MCF 10A (cell line): ENCODE results near the gene VCAN. TPM values are rescaled to one million over a fixed set of nuclear protein-coding genes. Genes with fewer than 3 reads are reported as not detected.

ENCODE experiments used
- BruUV-seq: library from RNA; stranded (reverse); fragments of 400-500 nt; replicated peaks from 2 replicates; lab custom pipeline; 2021; lab: Mats Ljungman, UMichigan
- CTCF ChIA-PET: fragments of 300-600 bp; sonication (Branson Sonifier 250); formaldehyde crosslinking; extraction: SDS; loops from one replicate; lab custom pipeline; 2021; ENCODE audit warnings: antibody characterized with exemption, inconsistent platforms; lab: Yijun Ruan, JAX
- POLR2A ChIA-PET: fragments of 300-600, 350-650 bp; sonication (Branson Sonifier 250); formaldehyde crosslinking; extraction: SDS; loops from one replicate; lab custom pipeline; 2020; ENCODE audit warnings: antibody characterized with exemption, inconsistent platforms; lab: Yijun Ruan, JAX
- DNase-seq: peaks from one replicate; pipeline ENCODE4 v3.0.0-alpha.2; 2018; ENCODE audit not compliant: unreplicated experiment
- H3K27ac Mint-ChIP-seq: one replicate; pipeline ENCODE4 v1.8.0; 2022; ENCODE audit warnings: mild to moderate bottlenecking, low read depth, mixed read lengths; ENCODE audit not compliant: unreplicated experiment
- H3K27me3 Mint-ChIP-seq: one replicate; pipeline ENCODE4 v1.8.0; 2022; ENCODE audit warnings: mixed read lengths; ENCODE audit not compliant: insufficient read depth, unreplicated experiment
- H3K36me3 Mint-ChIP-seq: one replicate; pipeline ENCODE4 v1.8.0; 2022; ENCODE audit warnings: mild to moderate bottlenecking, moderate library complexity, mixed read lengths; ENCODE audit not compliant: insufficient read depth, unreplicated experiment
- H3K4me1 Mint-ChIP-seq: one replicate; pipeline ENCODE4 v1.8.0; 2022; ENCODE audit warnings: mixed read lengths; ENCODE audit not compliant: insufficient read depth, unreplicated experiment
- H3K4me3 Mint-ChIP-seq: one replicate; pipeline ENCODE4 v1.8.0; 2022; ENCODE audit warnings: mild to moderate bottlenecking, moderate library complexity, mixed read lengths; ENCODE audit not compliant: unreplicated experiment
- H3K9me3 Mint-ChIP-seq: one replicate; pipeline ENCODE4 v1.8.0; 2022; ENCODE audit warnings: mixed read lengths; ENCODE audit not compliant: unreplicated experiment
- intact Hi-C: fragments of 100-400 bp; cut with micrococcal nuclease; formaldehyde crosslinking; loops from 2 replicates; pipeline ENCODE4 v1.14.1; 2022
- total RNA-seq: library from RNA; stranded (reverse); gene quantifications from 2 replicates; pipeline ENCODE4 v1.2.3, GENCODE V29; 2022
- TF ChIP-seq, protein P1 (sequence below): fragments of 200-600 bp; IDR thresholded peaks from one replicate; pipeline ENCODE4 v1.8.0; 2022; ENCODE audit warnings: antibody characterized with exemption, mild to moderate bottlenecking; ENCODE audit not compliant: unreplicated experiment

VCAN gene
- total RNA-seq, 1 experiment from 2014 or later = 50.6 TPM

DNA sequence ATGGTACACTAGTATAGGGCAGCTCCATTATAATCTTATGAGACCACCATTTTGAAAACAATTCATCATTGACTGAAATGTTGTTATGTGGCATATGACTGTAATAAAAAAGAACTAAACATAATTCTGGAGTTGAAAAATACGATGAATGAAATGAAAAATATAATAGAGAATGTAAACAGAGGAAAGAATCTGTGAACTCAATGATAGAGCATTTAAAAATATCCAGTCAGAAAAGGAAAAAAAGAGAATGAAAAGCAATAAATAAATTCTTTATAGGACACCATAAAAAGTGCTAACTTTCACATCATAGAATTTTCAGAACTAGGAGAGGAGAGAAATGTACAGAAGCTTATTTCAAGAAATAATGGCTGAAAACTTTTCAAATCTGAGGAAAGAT, 17.6 kb upstream of the VCAN start:
- H3K27ac Mint-ChIP-seq = no peak overlapping the region
- H3K9me3 Mint-ChIP-seq = peaks cover 36% of the 10 kb centered on the region
- no peak for DNase-seq
- TF ChIP-seq, protein P1, sequence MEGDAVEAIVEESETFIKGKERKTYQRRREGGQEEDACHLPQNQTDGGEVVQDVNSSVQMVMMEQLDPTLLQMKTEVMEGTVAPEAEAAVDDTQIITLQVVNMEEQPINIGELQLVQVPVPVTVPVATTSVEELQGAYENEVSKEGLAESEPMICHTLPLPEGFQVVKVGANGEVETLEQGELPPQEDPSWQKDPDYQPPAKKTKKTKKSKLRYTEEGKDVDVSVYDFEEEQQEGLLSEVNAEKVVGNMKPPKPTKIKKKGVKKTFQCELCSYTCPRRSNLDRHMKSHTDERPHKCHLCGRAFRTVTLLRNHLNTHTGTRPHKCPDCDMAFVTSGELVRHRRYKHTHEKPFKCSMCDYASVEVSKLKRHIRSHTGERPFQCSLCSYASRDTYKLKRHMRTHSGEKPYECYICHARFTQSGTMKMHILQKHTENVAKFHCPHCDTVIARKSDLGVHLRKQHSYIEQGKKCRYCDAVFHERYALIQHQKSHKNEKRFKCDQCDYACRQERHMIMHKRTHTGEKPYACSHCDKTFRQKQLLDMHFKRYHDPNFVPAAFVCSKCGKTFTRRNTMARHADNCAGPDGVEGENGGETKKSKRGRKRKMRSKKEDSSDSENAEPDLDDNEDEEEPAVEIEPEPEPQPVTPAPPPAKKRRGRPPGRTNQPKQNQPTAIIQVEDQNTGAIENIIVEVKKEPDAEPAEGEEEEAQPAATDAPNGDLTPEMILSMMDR = no peak
- H3K36me3 Mint-ChIP-seq = no peaks in the 10 kb centered on the region
- ChIA-PET CTCF (interaction anchor here (0.7 to 0.8 kb wide), 2 partner anchors 1088 to 1105 kb away, joined by 3 to 4 read pairs; no protein-coding TSS in a partner anchor), POLR2A (interaction anchor here (0.7 to 1.1 kb wide), 2 partner anchors 11 to 13 kb away, joined by 3 read pairs; no protein-coding TSS in a partner anchor)
- intact Hi-C loops = no loop called here
- BruUV-seq = no TSS peak
- peaks cover 10% of the 10 kb centered on the region for H3K4me1 Mint-ChIP-seq
- no peak overlapping the region for H3K4me3 Mint-ChIP-seq
- H3K27me3 Mint-ChIP-seq = no peaks in the 10 kb centered on the region

GRCh38 chr5:83464261-83464660, 7.3 kb upstream of the VCAN start:
- H3K27ac Mint-ChIP-seq = no peak overlapping the region
- peaks cover 7% of the 10 kb centered on the region for H3K9me3 Mint-ChIP-seq
- intact Hi-C loops = no loop called here
- H3K4me1 Mint-ChIP-seq = no peaks in the 10 kb centered on the region
- no peak for DNase-seq
- TF ChIP-seq, protein P1 = no peak
- no peak overlapping the region for H3K4me3 Mint-ChIP-seq
- H3K36me3 Mint-ChIP-seq = no peaks in the 10 kb centered on the region
- POLR2A ChIA-PET = interaction anchor here (0.7 kb wide), 1 partner anchor 805 kb away, joined by 3 read pairs; no protein-coding TSS in a partner anchor
- BruUV-seq = no TSS peak
- peaks cover 58% of the 10 kb centered on the region for H3K27me3 Mint-ChIP-seq
- CTCF ChIA-PET = interaction anchor here (0.6 kb wide), 2 partner anchors 449 to 819 kb away, joined by 3 to 4 read pairs; no protein-coding TSS in a partner anchor

DNA sequence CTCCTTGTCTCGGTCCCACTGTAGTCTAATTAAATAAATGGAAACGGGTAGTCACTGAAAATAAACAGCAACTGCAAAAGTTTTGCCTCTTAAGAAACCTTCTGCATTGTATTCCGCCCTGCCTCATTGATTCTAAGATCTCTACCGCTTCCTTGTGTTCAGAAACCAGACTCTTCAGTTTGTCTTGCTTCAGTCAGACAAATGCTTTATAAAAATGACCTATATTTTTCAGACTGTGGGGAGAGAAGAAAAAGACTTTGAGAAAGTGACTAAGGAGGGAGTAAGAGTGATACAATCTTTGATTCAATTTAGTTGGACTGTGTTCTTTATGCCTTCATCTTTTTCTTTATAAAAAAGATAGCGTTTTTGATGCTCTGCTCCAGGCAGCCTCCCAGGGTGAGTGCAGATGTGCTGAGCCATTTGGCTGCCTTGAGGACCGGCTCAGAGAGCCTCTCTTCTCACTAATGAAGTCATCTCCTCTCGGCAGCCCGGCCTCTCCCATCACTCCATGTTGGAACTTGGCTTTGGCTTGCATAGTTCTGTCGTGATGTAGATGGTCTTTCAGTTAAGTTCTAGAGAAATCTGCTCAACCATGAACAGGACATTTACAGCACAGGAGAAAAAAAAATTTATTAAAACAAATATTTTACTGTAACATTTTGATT, 4.0 kb upstream of the VCAN start:
- Mint-ChIP-seq H3K4me3 (no peak overlapping the region), H3K4me1 (no peaks in the 10 kb centered on the region), H3K36me3 (no peaks in the 10 kb centered on the region), H3K27me3 (peaks cover 74% of the 10 kb centered on the region), H3K27ac (no peak overlapping the region), H3K9me3 (peaks cover 7% of the 10 kb centered on the region)
- intact Hi-C loops = no loop called here
- BruUV-seq = no TSS peak
- CTCF ChIA-PET = no interaction called here
- no peak for DNase-seq
- POLR2A ChIA-PET = no interaction called here
- TF ChIP-seq, protein P1 = no peak

DNA sequence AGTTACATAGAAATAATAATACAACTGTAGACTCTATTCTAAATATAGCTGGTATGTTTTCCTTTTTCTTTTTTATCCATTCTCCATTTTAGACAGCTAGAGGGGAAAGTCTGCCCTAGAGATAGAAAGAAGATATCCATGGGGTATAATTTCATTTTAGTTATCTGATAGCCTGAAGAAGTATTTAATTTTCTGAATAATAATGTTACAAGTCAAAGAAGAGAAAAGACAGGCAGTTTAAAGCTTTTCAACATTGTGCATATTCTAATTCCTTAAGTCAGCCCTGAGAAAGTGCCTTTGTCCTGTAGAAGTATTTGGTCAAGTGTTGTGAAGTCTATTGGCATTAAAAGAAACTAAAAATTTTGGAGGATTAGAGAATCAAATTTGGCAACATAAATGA, 2.5 kb upstream of the VCAN start:
- BruUV-seq = no TSS peak
- ChIA-PET POLR2A (interaction anchor here (0.7 kb wide), 1 partner anchor 40 kb away, joined by 3 read pairs; no protein-coding TSS in a partner anchor), CTCF (interaction anchor here (0.6 kb wide), 1 partner anchor 1207 kb away, joined by 3 read pairs; no protein-coding TSS in a partner anchor)
- H3K36me3 Mint-ChIP-seq = no peaks in the 10 kb centered on the region
- no peak overlapping the region for H3K27ac Mint-ChIP-seq
- no peak overlapping the region for H3K4me3 Mint-ChIP-seq
- DNase-seq = no peak
- peaks cover 2% of the 10 kb centered on the region for H3K9me3 Mint-ChIP-seq
- H3K27me3 Mint-ChIP-seq = peaks cover 67% of the 10 kb centered on the region
- intact Hi-C loops = no loop called here
- TF ChIP-seq, protein P1 = no peak
- H3K4me1 Mint-ChIP-seq = no peaks in the 10 kb centered on the region
